HepG2 (cell line): ENCODE measurements around the gene EEF1A2. TPM values are rescaled to one million over a fixed set of nuclear protein-coding genes. Genes with fewer than 3 reads are reported as not detected.

ENCODE experiments used
- BORCS8-MEF2B ChIP-seq: sonication (generic); formaldehyde crosslinking; IDR thresholded peaks from 2 replicates; pipeline ENCODE4 v1.8.0; 2022; ENCODE audit warnings: mild to moderate bottlenecking, missing genetic modification reagents
- EED ChIP-seq: sonication (generic); formaldehyde crosslinking; IDR thresholded peaks from 2 replicates; pipeline ENCODE4 v1.5.0; 2020; ENCODE audit warnings: mild to moderate bottlenecking, missing genetic modification reagents
- ERF ChIP-seq: IDR thresholded peaks from 2 replicates; pipeline ENCODE4 v1.6.1; 2018; ENCODE audit warnings: missing biosample characterization, missing genetic modification reagents
- EZH2 ChIP-seq: conservative IDR thresholded peaks from 2 replicates; pipeline ENCODE4 v1.6.1; 2012; ENCODE audit warnings: mild to moderate bottlenecking, low read depth, low read length, moderate library complexity
- FOSL2 ChIP-seq: sonication (generic); formaldehyde crosslinking; IDR thresholded peaks from 2 replicates; pipeline ENCODE4 v1.4.0; 2020; ENCODE audit warnings: missing genetic modification reagents
- FOXA3 ChIP-seq: IDR thresholded peaks from 2 replicates; pipeline ENCODE4 v1.6.1; 2016; ENCODE audit warnings: missing genetic modification reagents, missing compliant biosample characterization
- GABPB1 ChIP-seq: IDR thresholded peaks from 2 replicates; pipeline ENCODE4 v1.6.1; 2016; ENCODE audit warnings: mild to moderate bottlenecking, missing genetic modification reagents, moderate library complexity, missing compliant biosample characterization
- GATAD1 ChIP-seq: IDR thresholded peaks from 2 replicates; pipeline ENCODE4 v1.6.1; 2016; ENCODE audit warnings: missing genetic modification reagents, missing compliant biosample characterization
- HNRNPL ChIP-seq: fragments of 200-400 bp; formaldehyde crosslinking; IDR thresholded peaks from 2 replicates; pipeline ENCODE4 v1.6.1; 2017; ENCODE audit warnings: mild to moderate bottlenecking, low read depth, low read length
- HNRNPLL ChIP-seq: fragments of 200-400 bp; formaldehyde crosslinking; IDR thresholded peaks from 2 replicates; pipeline ENCODE4 v1.6.1; 2017; ENCODE audit warnings: mild to moderate bottlenecking, low read depth, low read length; ENCODE audit not compliant: poor library complexity, severe bottlenecking
- MIER2 ChIP-seq: IDR thresholded peaks from 2 replicates; pipeline ENCODE4 v1.6.1; 2016; ENCODE audit warnings: missing biosample characterization, missing genetic modification reagents
- MIXL1 ChIP-seq: IDR thresholded peaks from 2 replicates; pipeline ENCODE4 v1.6.1; 2016
- NR2F6 ChIP-seq, 2 experiments: IDR thresholded peaks; 2 replicates each; pipeline ENCODE4 v1.6.1; 2016; ENCODE audit warnings: antibody characterized with exemption in 1 of 2, mild to moderate bottlenecking in 1 of 2
- PCBP2 ChIP-seq: fragments of 200-400 bp; formaldehyde crosslinking; optimal IDR thresholded peaks from 2 replicates; pipeline ENCODE3; 2018; ENCODE audit warnings: low read length, low read depth; ENCODE audit not compliant: poor library complexity, severe bottlenecking
- SALL1 ChIP-seq: sonication (generic); formaldehyde crosslinking; IDR thresholded peaks from 2 replicates; pipeline ENCODE4 v1.8.0; 2022; ENCODE audit warnings: mild to moderate bottlenecking, missing genetic modification reagents
- SMYD3 ChIP-seq: sonication (generic); formaldehyde crosslinking; IDR thresholded peaks from 2 replicates; pipeline ENCODE4 v1.8.1; 2023; ENCODE audit warnings: mild to moderate bottlenecking, missing genetic modification reagents
- SP2 ChIP-seq: sonication (generic); formaldehyde crosslinking; IDR thresholded peaks from 2 replicates; pipeline ENCODE4 v1.5.1; 2020; ENCODE audit warnings: mild to moderate bottlenecking, missing genetic modification reagents
- ZBTB1 ChIP-seq: sonication (generic); formaldehyde crosslinking; IDR thresholded peaks from 2 replicates; pipeline ENCODE4 v1.4.0; 2020; ENCODE audit warnings: missing genetic modification reagents, borderline replicate concordance
- ZNF263 ChIP-seq: sonication (generic); formaldehyde crosslinking; IDR thresholded peaks from 2 replicates; pipeline ENCODE4 v1.4.0; 2020; ENCODE audit warnings: missing genetic modification reagents
- ZNF333 ChIP-seq: sonication (generic); formaldehyde crosslinking; IDR thresholded peaks from 2 replicates; pipeline ENCODE4 v1.4.0; 2020; ENCODE audit warnings: mild to moderate bottlenecking, missing genetic modification reagents, borderline replicate concordance
- ZNF598 ChIP-seq: sonication (generic); formaldehyde crosslinking; IDR thresholded peaks from 2 replicates; pipeline ENCODE4 v1.5.1; 2020; ENCODE audit warnings: mild to moderate bottlenecking, missing genetic modification reagents, borderline replicate concordance
- polyA plus RNA-seq, 8 experiments: library from polyadenylated mRNA; depleted of rRNA in 3 of 8; stranded (reverse) in 7 of 8; unstranded in 1 of 8; fragments of >200 nt; fragmentation: Illumina TruSeq in 4 of 8; extraction: Trizol in 4 of 8; gene quantifications; 2 replicates each; pipeline versions ENCODE4 v1.2.1 to v1.2.3, GENCODE V29; 2011 to 2016; ENCODE audit warnings: low read depth in 4 of 8, missing spikeins in 1 of 8, mixed read lengths in 1 of 8; ENCODE audit not compliant: insufficient read depth in 1 of 8
- total RNA-seq, 5 experiments: library from RNA; depleted of rRNA; stranded (reverse); fragments of >200 nt; fragmentation: Illumina TruSeq; extraction: Trizol; gene quantifications; 2 replicates each; pipeline ENCODE4 v1.2.3, GENCODE V29; 2016; ENCODE audit warnings: low read depth in 1 of 5
- TF ChIP-seq, protein P1 (sequence below): sonication (generic); formaldehyde crosslinking; IDR thresholded peaks from 2 replicates; pipeline ENCODE4 v1.4.0; 2020; ENCODE audit warnings: mild to moderate bottlenecking, missing genetic modification reagents
- TF ChIP-seq, protein P2 (sequence below): sonication (generic); formaldehyde crosslinking; IDR thresholded peaks from 2 replicates; pipeline ENCODE4 v1.4.0; 2020; ENCODE audit warnings: missing genetic modification reagents
- TF ChIP-seq, protein P3 (sequence below): sonication (generic); formaldehyde crosslinking; IDR thresholded peaks from 2 replicates; pipeline ENCODE4 v1.5.1; 2020; ENCODE audit warnings: mild to moderate bottlenecking, missing genetic modification reagents, moderate library complexity

EEF1A2 gene
- total and polyA plus RNA-seq, 2 of the 13 experiments (the other 11 are each of a cell fraction or from before 2014, with no cell fraction given) = 0.44 to 0.87 TPM

DNA sequence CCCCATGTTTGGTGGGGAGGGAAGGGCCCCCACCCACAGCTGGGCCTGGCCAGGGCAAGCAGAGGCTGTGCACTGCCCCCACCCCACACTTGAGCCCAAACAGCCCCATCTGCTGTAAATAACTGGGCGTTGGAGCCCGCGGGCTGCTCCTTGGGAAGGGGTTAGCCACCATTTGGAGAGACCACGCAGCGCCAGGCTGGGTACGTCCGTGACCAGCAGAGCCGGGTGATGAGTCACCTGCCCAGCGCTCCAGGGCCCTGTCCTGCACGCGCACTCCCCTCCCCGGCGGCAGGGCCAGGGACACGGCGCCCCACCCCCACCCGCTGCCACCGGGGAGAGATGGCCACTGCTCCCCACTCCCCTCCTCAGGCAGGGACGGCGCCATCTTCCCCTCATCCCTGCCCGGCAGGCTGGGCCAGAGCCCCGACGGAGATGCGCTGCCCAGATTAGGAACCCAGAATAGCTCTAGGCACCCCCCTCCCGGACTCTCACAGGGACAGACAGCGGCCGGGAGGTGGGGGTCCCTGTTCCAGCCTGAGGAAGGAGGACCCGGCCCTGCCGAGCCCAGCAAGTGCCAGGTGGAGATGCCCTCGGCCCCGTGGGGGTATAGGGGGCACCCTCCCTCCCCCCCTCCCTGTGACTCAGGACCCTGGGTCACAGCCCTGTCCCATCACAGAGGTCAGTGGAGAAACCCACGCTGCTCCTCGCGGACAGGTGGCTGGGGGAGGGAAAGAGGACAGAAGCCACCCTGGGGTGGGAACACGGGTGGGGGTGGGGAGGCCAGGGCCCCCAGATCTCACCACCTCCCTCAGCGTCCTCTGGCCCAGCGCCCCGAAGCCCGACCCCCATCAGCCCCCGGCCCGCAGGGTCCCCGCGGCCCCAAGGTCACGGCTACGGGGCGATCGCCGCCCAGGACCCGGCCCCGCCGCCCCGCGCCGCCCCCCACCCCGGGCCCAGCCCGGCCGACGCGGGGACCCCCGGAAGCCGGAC, 642 bp downstream of the EEF1A2 start (continued):
- TF ChIP-seq BORCS8-MEF2B (no peak), NR2F6 (IDR thresholded peaks at IDR 0.05) (no peak), NR2F6 (CRISPR knock-in tag; IDR thresholded peaks at IDR 0.05) (no peak), EED (CRISPR knock-in tag) (peak; percentile 82; the same call in 1 of the 2 replicates), MIER2 (CRISPR knock-in tag) (no peak), HNRNPL (0 out of 2 replicates have a peak, but pooled peaks have one; percentile 9), ZNF333 (0 out of 2 replicates have a peak, but pooled peaks have one; percentile 52), EZH2 (peak; percentile 94; the same call in 1 of the 2 replicates), SALL1 (CRISPR knock-in tag) (no peak), ZBTB1 (no peak), MIXL1 (no peak), ERF (CRISPR knock-in tag) (no peak), SMYD3 (CRISPR knock-in tag) (no peak), HNRNPLL (peak; percentile 42), PCBP2 (no peak), FOXA3 (CRISPR knock-in tag) (no peak), ZNF263 (CRISPR knock-in tag) (no peak), GABPB1 (CRISPR knock-in tag) (peak; percentile 43; the same call in 1 of the 2 replicates), FOSL2 (CRISPR knock-in tag) (peak; percentile 94), SP2 (CRISPR knock-in tag) (0 out of 2 replicates have a peak, but pooled peaks have one; percentile 26), ZNF598 (CRISPR knock-in tag) (no peak), GATAD1 (no peak)
- TF ChIP-seq, protein P1, sequence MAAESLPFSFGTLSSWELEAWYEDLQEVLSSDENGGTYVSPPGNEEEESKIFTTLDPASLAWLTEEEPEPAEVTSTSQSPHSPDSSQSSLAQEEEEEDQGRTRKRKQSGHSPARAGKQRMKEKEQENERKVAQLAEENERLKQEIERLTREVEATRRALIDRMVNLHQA (CRISPR knock-in tag) = no peak
- TF ChIP-seq, protein P2, sequence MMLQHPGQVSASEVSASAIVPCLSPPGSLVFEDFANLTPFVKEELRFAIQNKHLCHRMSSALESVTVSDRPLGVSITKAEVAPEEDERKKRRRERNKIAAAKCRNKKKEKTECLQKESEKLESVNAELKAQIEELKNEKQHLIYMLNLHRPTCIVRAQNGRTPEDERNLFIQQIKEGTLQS = peak; percentile 65
- TF ChIP-seq, protein P3, sequence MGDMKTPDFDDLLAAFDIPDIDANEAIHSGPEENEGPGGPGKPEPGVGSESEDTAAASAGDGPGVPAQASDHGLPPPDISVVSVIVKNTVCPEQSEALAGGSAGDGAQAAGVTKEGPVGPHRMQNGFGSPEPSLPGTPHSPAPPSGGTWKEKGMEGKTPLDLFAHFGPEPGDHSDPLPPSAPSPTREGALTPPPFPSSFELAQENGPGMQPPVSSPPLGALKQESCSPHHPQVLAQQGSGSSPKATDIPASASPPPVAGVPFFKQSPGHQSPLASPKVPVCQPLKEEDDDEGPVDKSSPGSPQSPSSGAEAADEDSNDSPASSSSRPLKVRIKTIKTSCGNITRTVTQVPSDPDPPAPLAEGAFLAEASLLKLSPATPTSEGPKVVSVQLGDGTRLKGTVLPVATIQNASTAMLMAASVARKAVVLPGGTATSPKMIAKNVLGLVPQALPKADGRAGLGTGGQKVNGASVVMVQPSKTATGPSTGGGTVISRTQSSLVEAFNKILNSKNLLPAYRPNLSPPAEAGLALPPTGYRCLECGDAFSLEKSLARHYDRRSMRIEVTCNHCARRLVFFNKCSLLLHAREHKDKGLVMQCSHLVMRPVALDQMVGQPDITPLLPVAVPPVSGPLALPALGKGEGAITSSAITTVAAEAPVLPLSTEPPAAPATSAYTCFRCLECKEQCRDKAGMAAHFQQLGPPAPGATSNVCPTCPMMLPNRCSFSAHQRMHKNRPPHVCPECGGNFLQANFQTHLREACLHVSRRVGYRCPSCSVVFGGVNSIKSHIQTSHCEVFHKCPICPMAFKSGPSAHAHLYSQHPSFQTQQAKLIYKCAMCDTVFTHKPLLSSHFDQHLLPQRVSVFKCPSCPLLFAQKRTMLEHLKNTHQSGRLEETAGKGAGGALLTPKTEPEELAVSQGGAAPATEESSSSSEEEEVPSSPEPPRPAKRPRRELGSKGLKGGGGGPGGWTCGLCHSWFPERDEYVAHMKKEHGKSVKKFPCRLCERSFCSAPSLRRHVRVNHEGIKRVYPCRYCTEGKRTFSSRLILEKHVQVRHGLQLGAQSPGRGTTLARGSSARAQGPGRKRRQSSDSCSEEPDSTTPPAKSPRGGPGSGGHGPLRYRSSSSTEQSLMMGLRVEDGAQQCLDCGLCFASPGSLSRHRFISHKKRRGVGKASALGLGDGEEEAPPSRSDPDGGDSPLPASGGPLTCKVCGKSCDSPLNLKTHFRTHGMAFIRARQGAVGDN = peak; percentile 17; the same call in 1 of the 2 replicates
